OCI-M1 (cell line): Measurements from ENCODE around the gene GOPC.
"Not testable (repeated sequence)": the region's sequence is repeated elsewhere in the genome, so short reads cannot be mapped to it uniquely, and the experiment has no call there.

Experiments
- DNase-seq: peaks from one replicate; lab custom pipeline; 2025; lab: John Stamatoyannopoulos, UW

Gene GOPC

GRCh38 chr6:117602151-117602898 is at the start of gene GOPC:
GOPC (minus strand) TSS chr6:117602511; CDS start chr6:117602288, 223 bp downstream.
- peak; percentile 99 for DNase-seq

GRCh38 chr6:117651984-117652383 is 49.7 kb upstream of the GOPC start:
- DNase-seq = not testable (repeated sequence)

GRCh38 chr6:117642976-117643375 is 40.7 kb upstream of the GOPC start:
- DNase-seq = no peak

DNA sequence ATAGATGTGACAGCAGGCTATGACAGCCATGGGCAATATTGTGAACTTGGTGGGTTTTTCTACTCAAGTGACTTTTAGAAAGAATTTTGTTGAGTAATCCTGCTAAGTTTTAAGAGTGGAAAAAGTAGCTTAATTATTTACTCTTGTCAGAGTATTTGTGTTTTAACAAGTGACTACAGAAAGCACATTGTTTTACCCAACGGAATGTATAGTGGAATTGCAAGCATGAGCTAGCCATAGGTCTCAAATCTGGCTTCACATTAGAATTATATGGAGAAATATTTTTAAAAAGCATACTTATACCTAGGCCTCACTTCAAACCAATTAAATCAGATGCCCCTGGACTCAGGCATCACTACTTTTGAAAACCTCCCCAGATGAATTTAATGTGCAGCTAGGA is 35.5 kb upstream of the GOPC start:
- DNase-seq = no peak

DNA sequence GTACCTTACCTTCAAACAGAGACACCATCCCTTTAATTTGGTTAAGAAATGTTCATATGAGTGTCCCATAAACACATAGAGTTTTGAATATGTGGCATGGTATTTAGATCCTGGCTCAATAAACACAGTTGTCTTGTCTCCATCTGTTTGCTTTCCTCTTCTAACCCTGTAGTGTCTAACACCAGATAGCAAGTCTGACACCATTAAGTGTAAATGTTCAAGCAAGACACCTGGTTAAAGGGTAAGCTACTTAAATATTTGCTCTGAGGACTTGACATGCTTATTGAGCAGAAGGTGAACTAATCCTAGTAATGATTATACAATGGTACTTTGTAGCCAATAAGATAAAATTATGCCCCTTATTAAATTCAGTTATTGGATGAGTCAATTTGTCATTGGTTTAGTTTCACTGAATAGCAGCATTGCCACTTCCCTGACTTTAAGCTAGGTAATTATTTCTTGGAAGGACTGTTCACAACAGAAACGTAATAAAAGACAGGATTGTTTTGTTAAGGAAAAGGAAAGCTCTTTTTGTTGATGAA is 26.9 kb upstream of the GOPC start:
- no peak for DNase-seq

DNA sequence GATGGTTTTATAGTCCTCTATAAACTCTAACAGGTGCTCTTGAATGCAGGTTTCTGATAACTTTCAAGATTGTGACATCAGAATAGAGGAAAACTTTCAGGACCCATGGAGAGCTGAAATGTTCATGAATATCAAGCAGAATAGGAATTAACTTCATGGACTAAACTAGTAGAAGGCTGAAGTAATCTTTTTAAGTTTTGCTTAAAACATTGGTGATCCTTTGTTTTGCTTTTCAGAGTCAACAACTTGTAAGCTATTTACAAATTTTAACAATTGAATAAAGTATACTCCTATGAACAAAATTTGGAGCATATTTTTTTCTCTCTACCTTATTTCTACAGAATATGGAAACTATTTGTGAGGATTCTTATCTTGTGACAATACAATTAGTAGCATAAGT is 25.2 kb upstream of the GOPC start:
- peak; percentile 29 for DNase-seq

GRCh38 chr6:117624869-117625481 is 22.7 kb upstream of the GOPC start:
- DNase-seq = peak; percentile 64

- DNase-seq = no peak
Observed at GRCh38 chr6:117619178-117619577, 16.9 kb upstream of the GOPC start.

DNA sequence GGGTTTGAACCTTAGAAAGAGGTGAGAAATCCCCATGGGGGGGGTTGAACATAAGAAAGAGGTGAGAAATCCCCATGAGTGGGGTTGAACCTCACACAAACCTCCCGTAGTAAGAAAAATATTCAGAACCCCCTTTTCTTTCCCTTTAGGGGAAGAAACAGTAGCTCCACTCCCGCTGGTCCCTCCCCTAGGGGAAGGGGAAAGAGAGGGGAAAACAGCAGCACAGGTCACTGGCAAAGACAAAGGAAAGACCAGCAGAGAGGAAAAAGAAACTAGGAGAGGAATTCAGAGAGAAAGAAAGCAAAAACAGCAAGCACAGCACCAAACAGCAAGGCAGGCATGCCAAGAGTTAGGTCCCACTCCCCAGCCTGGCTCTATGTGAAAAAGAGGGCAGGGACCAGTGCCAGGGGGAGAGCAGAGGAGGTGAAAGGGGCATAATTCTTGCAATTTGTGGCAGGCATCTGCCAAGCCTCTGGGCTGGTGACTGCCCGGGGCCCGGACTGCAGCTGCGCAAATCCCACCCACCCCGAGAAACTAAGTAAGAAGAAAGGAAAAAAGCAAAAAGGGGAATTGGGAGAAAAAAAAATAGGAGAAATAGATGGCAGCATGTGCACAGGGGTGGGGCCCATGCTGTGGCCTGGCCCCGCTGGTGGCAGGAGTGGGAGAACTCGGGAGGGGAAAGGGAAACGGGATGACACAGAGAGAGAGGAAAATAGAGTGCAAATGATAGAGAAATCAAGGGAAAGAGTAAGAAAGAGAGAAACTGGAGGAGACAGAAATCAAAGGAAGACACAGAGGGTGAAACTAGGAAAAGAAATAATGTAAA is 15.1 kb upstream of the GOPC start:
- DNase-seq = no peak

GRCh38 chr6:117616391-117617209 is 14.3 kb upstream of the GOPC start:
- DNase-seq = no peak

DNA sequence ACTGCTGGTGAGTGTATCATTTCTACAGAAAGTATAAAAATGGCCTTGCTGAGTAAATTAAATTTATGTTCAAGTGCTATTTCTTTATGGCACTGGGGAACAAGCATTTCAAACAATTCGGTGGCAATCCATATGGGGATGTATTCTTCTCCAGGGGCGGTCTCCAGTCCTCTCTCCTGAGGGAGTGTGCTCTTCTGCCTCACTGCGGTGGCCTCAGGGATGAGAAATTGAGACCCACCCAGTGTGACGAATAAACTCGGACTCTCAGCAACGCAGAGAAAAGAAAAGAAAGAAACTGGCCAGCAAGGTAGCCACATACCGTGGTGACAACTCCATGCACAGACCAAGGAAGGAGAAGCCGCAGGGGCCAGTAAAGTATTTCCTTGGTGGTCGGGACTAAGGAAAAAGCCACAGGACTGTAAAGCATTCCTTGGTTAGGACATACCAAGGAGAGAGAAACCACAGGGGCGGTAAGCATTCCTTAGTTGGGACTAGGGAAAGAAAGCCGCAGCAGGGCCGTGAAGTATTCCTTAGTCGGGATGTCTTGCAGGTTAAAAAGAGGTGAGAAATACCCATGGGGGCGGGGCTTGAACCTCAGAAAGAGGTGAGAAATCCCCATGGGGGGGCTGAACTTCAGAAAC is 13.6 kb upstream of the GOPC start:
- no peak for DNase-seq

DNA sequence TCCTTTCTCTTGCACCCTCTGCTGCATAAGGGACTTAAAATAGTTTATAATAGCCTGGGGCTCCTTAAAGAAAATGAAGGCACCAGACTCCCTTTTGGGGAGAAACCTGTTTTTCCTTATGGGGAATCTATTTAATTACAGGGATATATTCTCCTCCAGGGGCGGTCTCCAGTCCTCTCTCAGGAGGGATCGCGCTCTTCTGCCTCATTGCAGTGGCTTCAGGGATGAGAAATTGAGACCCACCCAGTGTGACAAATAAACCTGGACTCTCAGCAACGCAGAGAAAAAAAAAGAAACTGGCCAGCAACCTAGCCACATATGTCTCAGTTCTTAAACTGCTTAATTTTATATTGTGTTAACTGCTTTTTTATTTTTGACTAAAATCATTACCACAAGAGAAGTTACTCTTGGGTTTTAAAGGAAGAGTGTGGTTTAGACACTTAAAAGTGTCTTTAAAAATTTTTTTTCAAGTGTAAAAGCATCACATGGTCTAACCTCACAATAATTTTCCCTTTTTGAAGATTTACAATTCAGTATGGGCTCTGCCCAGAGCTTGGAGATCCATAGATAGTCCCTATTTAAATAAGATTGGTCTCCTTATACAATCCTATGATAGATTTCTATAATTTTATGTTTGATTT is 11.7 kb upstream of the GOPC start:
- DNase-seq = no peak

GRCh38 chr6:117607511-117607910 is 5.2 kb upstream of the GOPC start:
- no peak for DNase-seq

- DNase-seq = peak; percentile 83
Observed at GRCh38 chr6:117605169-117605826, 3.0 kb upstream of the GOPC start.

- peak; percentile 29 for DNase-seq
Observed at GRCh38 chr6:117603821-117604220, 1.5 kb upstream of the GOPC start.

DNA sequence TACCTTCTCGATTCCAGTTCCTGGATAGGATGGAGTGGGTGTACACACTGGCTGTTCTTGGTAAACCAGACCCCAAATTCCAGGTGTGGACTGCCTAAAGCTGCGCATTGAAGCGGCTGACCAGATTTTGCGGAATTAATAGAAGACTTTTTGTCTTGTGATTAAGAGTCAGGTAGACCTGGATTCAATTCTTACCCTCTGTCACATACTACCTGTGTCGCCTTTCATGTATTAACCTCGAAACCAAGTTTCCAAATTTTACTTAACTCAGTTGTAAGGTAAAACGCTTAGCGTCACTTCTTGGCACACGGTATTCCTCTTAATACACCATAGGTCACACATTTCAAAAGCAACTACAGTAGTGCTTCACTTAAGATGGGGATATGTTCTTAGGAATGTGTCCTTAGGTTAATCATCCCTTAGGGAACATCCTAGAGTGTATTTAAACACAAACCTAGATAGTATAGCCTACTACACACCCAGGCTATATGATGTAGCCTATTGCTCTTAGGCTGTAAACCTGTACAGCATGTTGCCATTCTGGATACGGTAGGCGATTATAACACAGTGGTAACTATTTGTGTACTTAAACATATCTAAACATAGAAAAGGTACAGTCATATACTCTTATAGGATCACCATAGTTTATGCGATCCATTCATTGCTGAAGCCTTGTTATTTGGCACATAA is 733 bp upstream of the GOPC start:
- no peak for DNase-seq

DNA sequence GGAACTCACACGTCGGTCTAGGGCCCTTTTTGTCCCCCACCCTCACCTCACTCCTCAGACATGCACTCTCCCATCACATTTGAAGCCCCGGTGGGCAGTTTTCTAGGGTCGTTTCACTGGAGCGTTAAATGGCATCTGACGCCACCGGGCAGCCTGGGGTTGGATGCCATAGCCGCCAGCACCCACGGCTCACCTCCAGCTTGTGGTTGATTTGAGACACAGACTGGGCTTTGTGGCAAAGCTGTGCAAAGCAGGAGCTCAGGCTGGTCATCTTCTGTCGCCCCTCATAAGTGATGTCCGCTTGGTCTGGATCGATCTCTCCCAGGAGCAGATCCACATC is 530 bp downstream of the GOPC start:
- peak; percentile 74 for DNase-seq

GRCh38 chr6:117600008-117600743 is 2.1 kb downstream of the GOPC start:
- DNase-seq = peak; percentile 62

GRCh38 chr6:117597755-117598154 is 4.6 kb downstream of the GOPC start:
- DNase-seq = no peak
